Natural killer cell (primary cell): ENCODE results near the gene GGT7. TPM values are rescaled to one million over a fixed set of nuclear protein-coding genes. Genes with fewer than 3 reads are reported as not detected.

Experiments used
- ATAC-seq, 3 donors: fragments of 150-1000 bp in 2 of 3; fragments of 200-7000 bp in 1 of 3; cut with Tn5 transposase; 1 replicate in 1 of 3; 2 replicates in 2 of 3; pipeline ENCODE4 v1.10.0; 2021; ENCODE audit warnings: mild to moderate bottlenecking in 2 of 3, moderate library complexity in 2 of 3
- DNase-seq, 2 donors: peaks; one replicate each; pipeline versions ENCODE4 v3.0.0 to v3.0.0-alpha.2; 2013 to 2021; ENCODE audit warnings: mixed read lengths in 1 of 2
- H3K27ac ChIP-seq: one replicate; pipeline ENCODE4 v1.5.1; 2013; ENCODE audit warnings: mild to moderate bottlenecking, low read length
- H3K27me3 ChIP-seq: one replicate; pipeline ENCODE4 v1.6.1; 2013; ENCODE audit warnings: low read length; ENCODE audit not compliant: control insufficient read depth, insufficient read depth
- H3K36me3 ChIP-seq: one replicate; pipeline ENCODE4 v1.6.1; 2013; ENCODE audit warnings: low read length; ENCODE audit not compliant: control insufficient read depth, insufficient read depth
- H3K4me1 ChIP-seq: one replicate; pipeline ENCODE4 v1.6.1; 2013; ENCODE audit warnings: low read length; ENCODE audit not compliant: control insufficient read depth, insufficient read depth
- H3K4me3 ChIP-seq: one replicate; pipeline ENCODE4 v1.5.1; 2013; ENCODE audit warnings: low read length
- H3K9me3 ChIP-seq: one replicate; pipeline ENCODE4 v1.6.1; 2013; ENCODE audit warnings: low read length; ENCODE audit not compliant: control insufficient read depth, insufficient read depth
- H3K27ac Mint-ChIP-seq, 2 donors: one replicate each; pipeline ENCODE4 v1.8.0; 2022; ENCODE audit warnings: mild to moderate bottlenecking in 2 of 2, mixed read lengths in 2 of 2, moderate library complexity in 1 of 2
- H3K27me3 Mint-ChIP-seq, 2 donors: one replicate each; pipeline ENCODE4 v1.8.0; 2022; ENCODE audit warnings: low read depth in 2 of 2, mixed read lengths in 2 of 2
- H3K36me3 Mint-ChIP-seq: one replicate; pipeline ENCODE4 v1.8.0; 2022; ENCODE audit warnings: mixed read lengths
- H3K4me1 Mint-ChIP-seq, 2 donors: one replicate each; pipeline ENCODE4 v1.8.0; 2022; ENCODE audit warnings: mixed read lengths in 2 of 2
- H3K4me3 Mint-ChIP-seq: one replicate; pipeline ENCODE4 v1.8.0; 2022; ENCODE audit warnings: mild to moderate bottlenecking, moderate library complexity, mixed read lengths
- H3K9me3 Mint-ChIP-seq, 2 donors: one replicate each; pipeline ENCODE4 v1.8.0; 2022; ENCODE audit warnings: mixed read lengths in 2 of 2
- CTCF ChIP-seq: fragments of 200-600 bp; IDR thresholded peaks from one replicate; pipeline ENCODE4 v1.8.0; 2022; ENCODE audit warnings: antibody characterized with exemption
- WGBS: methylation state at CpG from one replicate; pipeline ENCODE4 v1.1.7; 2013; ENCODE audit warnings: missing lambda C conversion rate; ENCODE audit not compliant: insufficient coverage; 5-methylcytosine and 5-hydroxymethylcytosine counted together
- intact Hi-C: fragments of 100-400 bp; cut with micrococcal nuclease; formaldehyde crosslinking; loops from one replicate; pipeline ENCODE4 v1.14.2; 2022
- total RNA-seq, 4 donors: library from RNA; stranded (reverse); fragments of 120-200 nt in 1 of 4; gene quantifications; one replicate each; pipeline versions ENCODE4 v1.2.3 to v1.2.4, GENCODE V29; 2013 to 2022

The GGT7 gene
- total RNA-seq, 3 donors from 2014 or later (not counting 1 experiment from before 2014, with no cell fraction given): 7.4 to 12.8 (median 12.1) TPM

- H3K36me3 Mint-ChIP-seq: no peaks in the 10 kb centered on the region
- DNase-seq: no peak
- no peak overlapping the region for H3K27ac ChIP-seq
- no peaks in the 10 kb centered on the region for H3K4me1 ChIP-seq
- H3K9me3 Mint-ChIP-seq: no peaks in the 10 kb centered on the region
- no peaks in the 10 kb centered on the region for H3K9me3 ChIP-seq
- no peaks in the 10 kb centered on the region for H3K27me3 ChIP-seq
- H3K27ac Mint-ChIP-seq: peak overlapping the region in 1 of 2 donors; percentile 62
- no peak overlapping the region for H3K4me3 ChIP-seq
- TF ChIP-seq CTCF: no peak
- no peaks in the 10 kb centered on the region for H3K27me3 Mint-ChIP-seq
- no peak overlapping the region for H3K4me3 Mint-ChIP-seq
- ATAC-seq: no peak
- intact Hi-C loops: no loop called here
- peaks cover 31 to 34% of the 10 kb centered on the region in 2 donors for H3K4me1 Mint-ChIP-seq
- H3K36me3 ChIP-seq: no peaks in the 10 kb centered on the region
Measured at GRCh38 chr20:34806255-34806654, 66.4 kb downstream of the GGT7 start.

GRCh38 chr20:34798871-34799270 lies 73.8 kb downstream of the GGT7 start:
- ATAC-seq (no peak), DNase-seq (no peak)
- Mint-ChIP-seq H3K9me3 (no peaks in the 10 kb centered on the region), H3K27me3 (no peaks in the 10 kb centered on the region), H3K4me1 (peaks cover 49 to 56% of the 10 kb centered on the region in 2 donors), H3K4me3 (no peak overlapping the region), H3K36me3 (no peaks in the 10 kb centered on the region), H3K27ac (no peak overlapping the region)
- TF ChIP-seq CTCF: no peak
- Histone ChIP-seq H3K27me3 (no peaks in the 10 kb centered on the region), H3K9me3 (no peaks in the 10 kb centered on the region), H3K27ac (no peak overlapping the region), H3K36me3 (no peaks in the 10 kb centered on the region), H3K4me3 (no peak overlapping the region), H3K4me1 (no peaks in the 10 kb centered on the region)
- intact Hi-C loops: no loop called here

GRCh38 chr20:34798328-34798727 lies 74.3 kb downstream of the GGT7 start:
- no peak for TF ChIP-seq CTCF
- Histone ChIP-seq H3K36me3 (no peaks in the 10 kb centered on the region), H3K9me3 (no peaks in the 10 kb centered on the region), H3K27ac (no peak overlapping the region), H3K27me3 (no peaks in the 10 kb centered on the region), H3K4me1 (no peaks in the 10 kb centered on the region), H3K4me3 (no peak overlapping the region)
- DNase-seq: no peak
- Mint-ChIP-seq H3K4me1 (peaks cover 49 to 60% of the 10 kb centered on the region in 2 donors), H3K9me3 (no peaks in the 10 kb centered on the region), H3K27me3 (no peaks in the 10 kb centered on the region), H3K4me3 (no peak overlapping the region), H3K27ac (no peak overlapping the region), H3K36me3 (no peaks in the 10 kb centered on the region)
- intact Hi-C loops: no loop called here
- 98% methylated on average over 2 of the region's 3 CpGs for WGBS
- ATAC-seq: no peak
